Mesothelial cell of epicardium (in vitro differentiated cells): ENCODE data around the gene CCDC107. TPM values are rescaled to one million over a fixed set of nuclear protein-coding genes. Genes with fewer than 3 reads are reported as not detected.
A peak's percentile ranks its signal among the peaks of the same experiment; 100 is the strongest.

Experiments used
- DNase-seq, 2 experiments: peaks; one replicate each; pipeline ENCODE4 v3.0.0; 2021; ENCODE audit warnings: low spot score in 2 of 2; ENCODE audit not compliant: unreplicated experiment in 2 of 2
- H3K27ac Mint-ChIP-seq: 2 replicates; pipeline ENCODE4 v1.8.0; 2021; ENCODE audit warnings: mixed read lengths
- H3K27me3 Mint-ChIP-seq: 2 replicates; pipeline ENCODE4 v1.8.0; 2021; ENCODE audit warnings: low read depth, mixed read lengths
- H3K36me3 Mint-ChIP-seq: 2 replicates; pipeline ENCODE4 v1.8.0; 2021; ENCODE audit warnings: mixed read lengths
- H3K4me1 Mint-ChIP-seq: 2 replicates; pipeline ENCODE4 v1.8.0; 2021; ENCODE audit warnings: mixed read lengths
- H3K4me3 Mint-ChIP-seq: 2 replicates; pipeline ENCODE4 v1.8.0; 2021; ENCODE audit warnings: mild to moderate bottlenecking, moderate library complexity, mixed read lengths
- H3K9me3 Mint-ChIP-seq: 2 replicates; pipeline ENCODE4 v1.8.0; 2021; ENCODE audit warnings: mixed read lengths
- total RNA-seq: library from RNA; stranded (reverse); gene quantifications from 3 replicates; pipeline ENCODE4 v1.2.1, GENCODE V29; 2021
- TF ChIP-seq, protein P1 (sequence below): fragments of 200-600 bp; sonication (generic); IDR thresholded peaks from one replicate; pipeline ENCODE4 v1.5.0; 2021; ENCODE audit warnings: antibody characterized with exemption; ENCODE audit not compliant: unreplicated experiment

CCDC107 gene
- total RNA-seq, 1 donor from 2014 or later, result 16.7 TPM

DNA sequence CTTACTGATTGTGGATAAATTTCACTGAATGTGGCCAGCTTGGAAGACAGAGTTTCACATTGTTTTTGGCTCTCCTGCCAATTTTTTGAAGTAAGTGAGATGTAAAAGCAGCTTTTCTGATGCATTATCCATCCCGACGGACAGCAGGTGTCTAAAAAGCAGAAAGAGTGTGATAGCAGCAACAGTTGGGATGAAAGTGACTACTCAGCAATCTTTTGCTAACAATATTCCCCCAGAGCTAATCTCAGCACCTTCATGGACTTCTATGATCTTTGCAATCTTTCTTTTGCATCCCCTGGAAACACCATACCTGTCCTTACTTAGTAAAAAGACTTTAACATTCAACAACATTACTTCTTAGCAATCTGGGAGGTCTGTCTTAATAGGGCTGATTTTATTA lies 45.2 kb upstream of the CCDC107 start:
- Mint-ChIP-seq H3K9me3 (no peaks in the 10 kb centered on the region), H3K36me3 (peaks cover 11% of the 10 kb centered on the region), H3K4me3 (no peak overlapping the region), H3K27ac (no peak overlapping the region), H3K27me3 (peaks cover 58% of the 10 kb centered on the region), H3K4me1 (no peaks in the 10 kb centered on the region)
- TF ChIP-seq, protein P1, sequence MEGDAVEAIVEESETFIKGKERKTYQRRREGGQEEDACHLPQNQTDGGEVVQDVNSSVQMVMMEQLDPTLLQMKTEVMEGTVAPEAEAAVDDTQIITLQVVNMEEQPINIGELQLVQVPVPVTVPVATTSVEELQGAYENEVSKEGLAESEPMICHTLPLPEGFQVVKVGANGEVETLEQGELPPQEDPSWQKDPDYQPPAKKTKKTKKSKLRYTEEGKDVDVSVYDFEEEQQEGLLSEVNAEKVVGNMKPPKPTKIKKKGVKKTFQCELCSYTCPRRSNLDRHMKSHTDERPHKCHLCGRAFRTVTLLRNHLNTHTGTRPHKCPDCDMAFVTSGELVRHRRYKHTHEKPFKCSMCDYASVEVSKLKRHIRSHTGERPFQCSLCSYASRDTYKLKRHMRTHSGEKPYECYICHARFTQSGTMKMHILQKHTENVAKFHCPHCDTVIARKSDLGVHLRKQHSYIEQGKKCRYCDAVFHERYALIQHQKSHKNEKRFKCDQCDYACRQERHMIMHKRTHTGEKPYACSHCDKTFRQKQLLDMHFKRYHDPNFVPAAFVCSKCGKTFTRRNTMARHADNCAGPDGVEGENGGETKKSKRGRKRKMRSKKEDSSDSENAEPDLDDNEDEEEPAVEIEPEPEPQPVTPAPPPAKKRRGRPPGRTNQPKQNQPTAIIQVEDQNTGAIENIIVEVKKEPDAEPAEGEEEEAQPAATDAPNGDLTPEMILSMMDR, result no peak
- no peak for DNase-seq

DNA sequence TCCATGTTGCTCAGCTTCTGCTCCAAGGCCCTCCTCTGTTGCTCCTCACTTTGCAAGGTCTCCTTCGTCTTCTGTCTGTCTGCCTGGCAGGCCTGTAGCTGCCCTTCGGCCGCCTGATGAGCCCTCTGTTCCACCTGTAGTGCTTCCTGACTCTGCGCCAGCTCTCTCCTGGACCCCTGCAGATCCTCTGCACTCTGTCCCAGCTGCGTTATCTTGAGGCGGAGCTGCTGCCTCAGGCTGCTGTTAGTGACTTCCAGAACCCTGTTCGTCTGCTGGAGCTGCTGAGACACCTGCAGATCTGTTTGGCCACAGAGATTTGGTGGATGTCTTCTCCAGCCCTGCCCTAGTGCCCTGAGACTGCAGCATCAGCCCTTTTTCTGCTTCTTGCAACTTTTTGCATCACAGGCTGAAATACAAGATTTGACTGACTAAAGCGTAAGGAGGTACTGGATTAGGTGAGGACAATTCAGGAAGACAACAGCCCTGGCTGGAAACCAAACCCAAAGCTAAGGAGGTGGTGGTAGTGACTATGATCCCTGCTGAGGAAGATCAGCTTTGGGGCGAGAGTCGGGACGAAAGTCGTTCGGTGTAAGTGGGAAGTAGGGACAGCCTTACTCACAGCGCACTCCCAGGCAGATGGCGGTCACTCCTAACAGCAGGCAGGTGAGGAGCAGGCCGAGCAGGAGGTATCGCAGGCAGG lies 42.0 kb upstream of the CCDC107 start:
- no peak overlapping the region for H3K27ac Mint-ChIP-seq
- TF ChIP-seq, protein P1, result no peak
- no peaks in the 10 kb centered on the region for H3K4me1 Mint-ChIP-seq

DNA sequence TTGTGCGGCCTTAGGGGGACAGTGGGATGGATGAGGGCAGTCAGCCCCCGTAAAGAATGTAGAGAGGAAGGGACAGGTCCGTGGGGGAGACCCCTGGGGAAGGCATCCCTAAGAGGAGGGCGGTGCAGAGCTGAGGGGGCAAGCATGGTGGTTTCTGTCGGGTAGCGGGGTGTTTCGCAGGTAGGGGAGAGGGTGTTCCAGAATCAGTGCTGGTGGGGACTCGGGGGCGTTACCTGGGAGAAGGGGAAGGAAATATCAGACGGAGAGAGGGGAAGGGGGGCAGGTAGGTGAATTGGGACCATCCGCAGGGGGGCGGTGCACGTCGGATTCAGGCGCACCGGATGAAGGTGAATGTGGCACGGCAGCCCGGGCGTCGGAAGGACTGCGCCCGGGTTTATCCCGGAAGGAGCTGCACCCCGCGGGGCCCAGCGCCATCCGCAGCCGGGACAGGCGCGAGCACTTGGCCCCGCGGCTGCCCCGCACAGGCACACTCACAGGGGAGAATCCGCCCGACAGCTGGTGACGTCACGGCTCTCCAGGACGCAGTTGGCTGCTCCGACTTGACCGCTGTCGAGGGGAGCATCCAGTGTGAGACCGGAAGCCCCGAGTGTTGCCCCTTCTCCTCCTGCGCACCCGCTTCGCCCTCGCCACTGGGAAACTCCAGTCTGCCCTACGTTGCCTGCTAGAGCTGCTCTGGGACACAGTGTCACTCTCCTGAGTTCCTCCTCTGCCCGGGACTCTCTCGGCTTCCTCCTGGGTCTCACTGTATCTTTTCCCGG lies 41.2 kb upstream of the CCDC107 start:
- no peaks in the 10 kb centered on the region for H3K36me3 Mint-ChIP-seq
- peak; percentile 45 to 56 for DNase-seq
- peak overlapping the region; percentile 61 for H3K4me3 Mint-ChIP-seq
- peaks cover 76% of the 10 kb centered on the region for H3K27me3 Mint-ChIP-seq
- no peaks in the 10 kb centered on the region for H3K9me3 Mint-ChIP-seq
- H3K27ac Mint-ChIP-seq, result no peak overlapping the region
- TF ChIP-seq, protein P1, result no peak
- H3K4me1 Mint-ChIP-seq, result no peaks in the 10 kb centered on the region

More for the DNA sequence above, 42.0 kb upstream of the CCDC107 start:
- no peak for DNase-seq
- no peaks in the 10 kb centered on the region for H3K9me3 Mint-ChIP-seq
- H3K36me3 Mint-ChIP-seq, result no peaks in the 10 kb centered on the region
- peak overlapping the region; percentile 61 for H3K4me3 Mint-ChIP-seq
- H3K27me3 Mint-ChIP-seq, result peaks cover 80% of the 10 kb centered on the region

DNA sequence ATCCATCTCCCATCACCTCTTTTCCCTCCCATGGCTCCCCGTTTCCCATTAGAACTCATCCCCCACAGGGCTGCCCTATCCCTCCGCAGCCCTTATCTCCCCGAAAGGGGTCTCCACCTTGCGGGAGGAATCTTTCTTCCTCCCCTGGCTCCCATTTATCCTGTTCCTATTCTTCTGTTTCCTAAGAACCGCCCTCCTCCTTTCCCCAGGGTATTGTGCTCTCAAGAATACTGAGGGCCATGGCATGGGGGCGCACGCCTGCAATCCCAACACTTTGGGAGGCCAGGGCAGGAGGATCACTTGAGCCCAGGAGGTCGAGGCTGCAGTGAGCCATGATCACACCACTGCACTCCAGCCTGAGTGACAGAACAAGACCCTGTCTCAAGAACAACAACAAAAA lies 40.5 kb upstream of the CCDC107 start:
- Mint-ChIP-seq H3K9me3 (no peaks in the 10 kb centered on the region), H3K27ac (no peak overlapping the region), H3K4me3 (peak overlapping the region; percentile 61), H3K27me3 (peaks cover 74% of the 10 kb centered on the region), H3K4me1 (no peaks in the 10 kb centered on the region), H3K36me3 (no peaks in the 10 kb centered on the region)
- TF ChIP-seq, protein P1, result no peak
- DNase-seq, result no peak

DNA sequence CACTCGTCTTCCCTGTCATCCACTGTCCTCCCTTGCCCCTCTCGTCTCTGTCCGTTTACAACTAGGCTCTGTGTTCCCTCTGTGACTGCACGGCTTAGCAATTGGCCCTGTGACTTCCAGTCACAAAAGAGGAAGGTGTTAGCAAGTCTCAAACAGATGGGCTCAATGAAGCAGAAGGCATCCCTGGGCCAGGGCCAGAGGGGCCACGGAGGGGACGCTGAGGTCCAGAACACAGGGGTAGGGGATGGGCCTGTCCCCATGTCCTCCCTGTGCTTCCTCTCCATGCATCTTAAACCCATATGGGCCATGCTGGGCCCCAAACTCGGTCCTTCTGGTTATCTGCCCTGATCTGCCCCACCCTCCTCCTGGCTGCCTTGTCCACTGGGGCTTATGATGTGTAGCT lies 39.8 kb upstream of the CCDC107 start, which contains the start of gene CD72:
Gene CD72 (minus strand): TSS at position 89 of the 403 bp plus-strand sequence. CDS start 110 bp downstream, outside the sequence.
- Mint-ChIP-seq H3K4me1 (no peaks in the 10 kb centered on the region), H3K27ac (no peak within 1 kb of the TSS), H3K9me3 (no peaks in the 10 kb centered on the region)

More for the DNA sequence above, 39.8 kb upstream of the CCDC107 start, which contains the start of gene CD72:
- no peaks in the 10 kb centered on the region for H3K36me3 Mint-ChIP-seq
- no peak for DNase-seq
- TF ChIP-seq, protein P1, result no peak
- peak within 1 kb of the TSS; percentile 61 for H3K4me3 Mint-ChIP-seq
- H3K27me3 Mint-ChIP-seq, result peaks cover 66% of the 10 kb centered on the region
